ENCODE measurements around the gene IFNLR1.

The IFNLR1 gene

GRCh38 chr1:24104854-24105253 is 82.2 kb downstream of the IFNLR1 start:
- no peak for DNase-seq (ENCODE audit: low read depth in 2 of 2)
